Glutamatergic neuron (in vitro differentiated cells): ENCODE data around the gene SLC17A7. TPM values are rescaled to one million over a fixed set of nuclear protein-coding genes. Genes with fewer than 3 reads are reported as not detected.

Experiments
- DNase-seq: peaks from one replicate; pipeline ENCODE4 v3.0.0; 2022
- H3K27ac Mint-ChIP-seq: one replicate; pipeline ENCODE4 v1.8.0; 2020; ENCODE audit warnings: mild to moderate bottlenecking, mixed read lengths, inconsistent platforms; ENCODE audit not compliant: unreplicated experiment
- H3K27me3 Mint-ChIP-seq: one replicate; pipeline ENCODE4 v1.8.0; 2020; ENCODE audit warnings: mild to moderate bottlenecking, moderate library complexity, mixed read lengths, inconsistent platforms; ENCODE audit not compliant: unreplicated experiment
- H3K36me3 Mint-ChIP-seq: one replicate; pipeline ENCODE4 v1.8.0; 2020; ENCODE audit warnings: mild to moderate bottlenecking, mixed read lengths, inconsistent platforms; ENCODE audit not compliant: unreplicated experiment
- H3K4me1 Mint-ChIP-seq: one replicate; pipeline ENCODE4 v1.8.0; 2020; ENCODE audit warnings: mild to moderate bottlenecking, low read depth, mixed read lengths, inconsistent platforms; ENCODE audit not compliant: unreplicated experiment
- H3K4me3 Mint-ChIP-seq: one replicate; pipeline ENCODE4 v1.8.0; 2020; ENCODE audit warnings: mild to moderate bottlenecking, mixed read lengths, inconsistent platforms; ENCODE audit not compliant: unreplicated experiment
- H3K9me3 Mint-ChIP-seq: one replicate; pipeline ENCODE4 v1.8.0; 2020; ENCODE audit warnings: mild to moderate bottlenecking, moderate library complexity, mixed read lengths, inconsistent platforms; ENCODE audit not compliant: unreplicated experiment
- total RNA-seq: library from RNA; stranded (reverse); fragmentation: NEBNext Ultra II Directional; extraction: Animal tissue kit (Norgen Biotek cat#: 25700); gene quantifications from one replicate; pipeline ENCODE4 v1.2.1, GENCODE V29; 2021; ENCODE audit not compliant: unreplicated experiment
- TF ChIP-seq, protein P1 (sequence below): fragments of 200-600 bp; sonication (generic); IDR thresholded peaks from one replicate; pipeline ENCODE4 v1.5.0; 2021; ENCODE audit not compliant: partially characterized antibody, unreplicated experiment

The SLC17A7 gene
- total RNA-seq, 1 donor from 2014 or later, result 188 TPM

DNA sequence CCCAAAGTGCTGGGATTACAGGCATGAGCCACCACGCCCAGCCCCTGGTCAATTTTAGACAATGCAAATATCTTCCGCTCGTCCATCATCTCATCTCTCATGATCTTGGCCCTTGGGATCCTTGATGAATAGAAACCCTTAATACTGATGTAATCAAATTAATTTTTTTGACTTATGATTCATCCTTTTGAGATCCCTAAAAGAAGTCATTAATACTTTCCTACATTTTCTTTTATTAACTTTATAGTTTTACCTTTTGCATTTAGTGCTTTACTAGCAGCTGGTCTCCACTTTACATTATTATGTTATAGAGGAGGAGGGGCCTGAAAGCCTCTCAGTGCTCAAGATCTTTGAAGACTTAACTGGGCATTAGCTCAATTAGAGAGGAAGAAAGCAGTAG is 60.9 kb downstream of the SLC17A7 start:
- TF ChIP-seq, protein P1, sequence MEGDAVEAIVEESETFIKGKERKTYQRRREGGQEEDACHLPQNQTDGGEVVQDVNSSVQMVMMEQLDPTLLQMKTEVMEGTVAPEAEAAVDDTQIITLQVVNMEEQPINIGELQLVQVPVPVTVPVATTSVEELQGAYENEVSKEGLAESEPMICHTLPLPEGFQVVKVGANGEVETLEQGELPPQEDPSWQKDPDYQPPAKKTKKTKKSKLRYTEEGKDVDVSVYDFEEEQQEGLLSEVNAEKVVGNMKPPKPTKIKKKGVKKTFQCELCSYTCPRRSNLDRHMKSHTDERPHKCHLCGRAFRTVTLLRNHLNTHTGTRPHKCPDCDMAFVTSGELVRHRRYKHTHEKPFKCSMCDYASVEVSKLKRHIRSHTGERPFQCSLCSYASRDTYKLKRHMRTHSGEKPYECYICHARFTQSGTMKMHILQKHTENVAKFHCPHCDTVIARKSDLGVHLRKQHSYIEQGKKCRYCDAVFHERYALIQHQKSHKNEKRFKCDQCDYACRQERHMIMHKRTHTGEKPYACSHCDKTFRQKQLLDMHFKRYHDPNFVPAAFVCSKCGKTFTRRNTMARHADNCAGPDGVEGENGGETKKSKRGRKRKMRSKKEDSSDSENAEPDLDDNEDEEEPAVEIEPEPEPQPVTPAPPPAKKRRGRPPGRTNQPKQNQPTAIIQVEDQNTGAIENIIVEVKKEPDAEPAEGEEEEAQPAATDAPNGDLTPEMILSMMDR, result no peak
- Mint-ChIP-seq H3K4me3 (no peak overlapping the region), H3K4me1 (no peaks in the 10 kb centered on the region), H3K9me3 (peaks cover 2% of the 10 kb centered on the region), H3K36me3 (peaks cover 10% of the 10 kb centered on the region), H3K27me3 (peaks cover 4% of the 10 kb centered on the region), H3K27ac (no peak overlapping the region)
- no peak for DNase-seq

Other genes starting within 250 kb of the SLC17A7 start
- 6.6 TPM for gene SLC6A16, start 116.3 kb downstream of the SLC17A7 start, total RNA-seq
- gene CD37, start 106.1 kb downstream of the SLC17A7 start, total RNA-seq, result not detected
- 140 TPM for gene TEAD2, start 79.1 kb downstream of the SLC17A7 start, total RNA-seq
- 2.8 TPM for gene DKKL1, start 77.7 kb downstream of the SLC17A7 start, total RNA-seq
- gene KASH5, start 53.3 kb downstream of the SLC17A7 start, total RNA-seq, result 0.49 TPM
- 2.5 TPM for gene PTH2, start 18.1 kb downstream of the SLC17A7 start, total RNA-seq
- 0.88 TPM for gene GFY, start 16.1 kb downstream of the SLC17A7 start, total RNA-seq
- gene PIH1D1, start 10.3 kb upstream of the SLC17A7 start, total RNA-seq, result 104 TPM
- 28.6 TPM for gene ALDH16A1, start 11.7 kb upstream of the SLC17A7 start, total RNA-seq
- gene FLT3LG, start 32.7 kb upstream of the SLC17A7 start, total RNA-seq, result 13.1 TPM
- gene RPL13A, start 46.1 kb upstream of the SLC17A7 start, total RNA-seq, result 1,648 TPM
- 1,862 TPM for gene RPS11, start 54.9 kb upstream of the SLC17A7 start, total RNA-seq
- 8.9 TPM for gene FCGRT, start 71.1 kb upstream of the SLC17A7 start, total RNA-seq
- 2.5 TPM for gene RCN3, start 86.5 kb upstream of the SLC17A7 start, total RNA-seq
- 94.4 TPM for gene NOSIP, start 139.0 kb upstream of the SLC17A7 start, total RNA-seq
- 0.29 TPM for gene PRRG2, start 139.8 kb upstream of the SLC17A7 start, total RNA-seq
- gene PRR12, start 149.7 kb upstream of the SLC17A7 start, total RNA-seq, result 39.2 TPM
- gene RRAS, start 198.6 kb upstream of the SLC17A7 start, total RNA-seq, result 4.7 TPM
- gene SCAF1, start 200.7 kb upstream of the SLC17A7 start, total RNA-seq, result 84.4 TPM
- gene IRF3, start 224.3 kb upstream of the SLC17A7 start, total RNA-seq, result 40.1 TPM
- gene BCL2L12, start 224.4 kb upstream of the SLC17A7 start, total RNA-seq, result 7.5 TPM
- 177 TPM for gene PRMT1, start 235.7 kb upstream of the SLC17A7 start, total RNA-seq
- 3.2 TPM for gene ADM5, start 248.1 kb upstream of the SLC17A7 start, total RNA-seq
- gene CPT1C, start 249.6 kb upstream of the SLC17A7 start, total RNA-seq, result 133 TPM